ENCODE measurements around the gene GIMAP2.

- TF ChIP-seq CTCF (IDR thresholded peaks at IDR 0.05 in 2 of 3, conservative IDR thresholded peaks at IDR 0.05 in 1 of 3; ENCODE audit: borderline replicate concordance in 1 of 3, insufficient read depth in 1 of 3, low read depth in 2 of 3, low read length in 2 of 3), result no peak
- no peak for TF ChIP-seq MAX (IDR thresholded peaks at IDR 0.05)
- no peak for TF ChIP-seq FOSL1 (IDR thresholded peaks at IDR 0.05; ENCODE audit: low read depth)
- no peak for TF ChIP-seq POLR2A (IDR thresholded peaks at IDR 0.05; ENCODE audit: borderline replicate concordance, extremely low read depth, insufficient read depth, insufficient read length)
- no peak for TF ChIP-seq SIN3A (IDR thresholded peaks at IDR 0.05; ENCODE audit: low read depth)
- TF ChIP-seq SRF (IDR thresholded peaks at IDR 0.05; ENCODE audit: low read depth), result no peak
These were observed 36.5 kb downstream of the GIMAP2 start for GRCh38 chr7:150721970-150722373.
